Measurements from ENCODE around the gene TRIM47.

GRCh38 chr17:75849724-75850123 lies 28.7 kb downstream of the TRIM47 start:
- TF ChIP-seq CTCF (IDR thresholded peaks at IDR 0.05) (no peak), POLR2A (IDR thresholded peaks at IDR 0.05) (no peak)

All from uterus (tissue), 2 donors.